Caco-2 (cell line): ENCODE results near the gene SYT1. TPM values are rescaled to one million over a fixed set of nuclear protein-coding genes. Genes with fewer than 3 reads are reported as not detected.

Experiments used
- BruUV-seq: library from RNA; stranded (reverse); fragments of 400-500 nt; replicated peaks from 2 replicates; lab custom pipeline; 2021; lab: Mats Ljungman, UMichigan
- CTCF ChIA-PET: fragments of 300-600 bp; sonication (Branson Sonifier 250); formaldehyde crosslinking; loops from one replicate; lab custom pipeline; 2022; ENCODE audit warnings: antibody characterized with exemption; lab: Charles Lee
- POLR2A ChIA-PET: fragments of 300-600 bp; sonication (Branson Sonifier 250); formaldehyde crosslinking; loops from one replicate; lab custom pipeline; 2022; ENCODE audit warnings: antibody characterized with exemption; lab: Charles Lee
- DNase-seq, 2 experiments: peaks; one replicate each; pipeline versions ENCODE4 v3.0.0 to v3.0.0-alpha.2; 2020 to 2022
- H3K27me3 ChIP-seq: replicated peaks from 2 replicates; pipeline ENCODE4 v1.6.0; 2011; ENCODE audit warnings: low read length; ENCODE audit not compliant: control insufficient read depth, insufficient read depth
- H3K36me3 ChIP-seq: 2 replicates; pipeline ENCODE4 v1.5.1; 2011; ENCODE audit warnings: low read length; ENCODE audit not compliant: control insufficient read depth, insufficient read depth
- H3K4me1 ChIP-seq: fragments of 250-450 bp; sonication (Bioruptor Pico); 2 replicates; pipeline ENCODE4 v1.5.1; 2020; ENCODE audit warnings: mild to moderate bottlenecking
- H3K4me3 ChIP-seq: 2 replicates; pipeline ENCODE4 v1.5.1; 2011; ENCODE audit warnings: low read depth, mild to moderate bottlenecking, control low read depth, low read length
- H3K9me3 ChIP-seq: fragments of 250-450 bp; sonication (Bioruptor Pico); 2 replicates; pipeline ENCODE4 v1.5.1; 2020; ENCODE audit warnings: mild to moderate bottlenecking, moderate library complexity
- H3K27ac Mint-ChIP-seq: one replicate; pipeline ENCODE4 v1.8.0; 2022; ENCODE audit warnings: mixed read lengths; ENCODE audit not compliant: unreplicated experiment
- H3K27me3 Mint-ChIP-seq: one replicate; pipeline ENCODE4 v1.8.0; 2022; ENCODE audit warnings: mixed read lengths; ENCODE audit not compliant: insufficient read depth, unreplicated experiment
- H3K36me3 Mint-ChIP-seq: one replicate; pipeline ENCODE4 v1.8.0; 2022; ENCODE audit warnings: mild to moderate bottlenecking, mixed read lengths; ENCODE audit not compliant: insufficient read depth, unreplicated experiment
- H3K4me1 Mint-ChIP-seq: one replicate; pipeline ENCODE4 v1.8.0; 2022; ENCODE audit warnings: low read depth, mixed read lengths; ENCODE audit not compliant: unreplicated experiment
- H3K4me3 Mint-ChIP-seq: one replicate; pipeline ENCODE4 v1.8.0; 2022; ENCODE audit warnings: mild to moderate bottlenecking, moderate library complexity, mixed read lengths; ENCODE audit not compliant: unreplicated experiment
- H3K9me3 Mint-ChIP-seq: one replicate; pipeline ENCODE4 v1.8.0; 2022; ENCODE audit warnings: mixed read lengths; ENCODE audit not compliant: unreplicated experiment
- CTCF ChIP-seq, 2 experiments: fragments of 200-600 bp in 1 of 2; IDR thresholded peaks; 1 replicate in 1 of 2; 2 replicates in 1 of 2; pipeline versions ENCODE4 v1.5.1 to v1.8.0; 2011 to 2022; ENCODE audit warnings: antibody characterized with exemption in 1 of 2, control low read depth in 1 of 2, inconsistent platforms in 1 of 2, low read depth in 1 of 2, low read length in 1 of 2, mild to moderate bottlenecking in 1 of 2, moderate library complexity in 1 of 2; ENCODE audit not compliant: insufficient read depth in 1 of 2, severe bottlenecking in 1 of 2, unreplicated experiment in 1 of 2
- intact Hi-C: fragments of 100-400 bp; cut with micrococcal nuclease; formaldehyde crosslinking; loops from one replicate; pipeline ENCODE4 v1.10.0; 2022; ENCODE audit not compliant: unreplicated experiment
- total RNA-seq: library from RNA; stranded (reverse); gene quantifications from 2 replicates; pipeline ENCODE4 v1.2.3, GENCODE V29; 2022

Gene SYT1
- total RNA-seq, 1 experiment from 2014 or later = 0.39 TPM

GRCh38 chr12:78886719-78887407 lies 22.3 kb downstream of the SYT1 start:
- no peak overlapping the region for H3K27ac Mint-ChIP-seq
- Histone ChIP-seq H3K4me3 (no peak overlapping the region), H3K36me3 (no peaks in the 10 kb centered on the region), H3K27me3 (no peaks in the 10 kb centered on the region), H3K9me3 (no peaks in the 10 kb centered on the region), H3K4me1 (no peaks in the 10 kb centered on the region)
- H3K9me3 Mint-ChIP-seq = no peaks in the 10 kb centered on the region
- DNase-seq = no peak
- POLR2A ChIA-PET = no interaction called here
- BruUV-seq = no TSS peak
- H3K4me3 Mint-ChIP-seq = no peak overlapping the region
- intact Hi-C loops = no loop called here
- H3K27me3 Mint-ChIP-seq = no peaks in the 10 kb centered on the region
- TF ChIP-seq CTCF (IDR thresholded peaks at IDR 0.05; ENCODE audit: insufficient read depth in 1 of 2, low read depth in 1 of 2, low read length in 1 of 2, severe bottlenecking in 1 of 2, unreplicated experiment in 1 of 2) = no peak
- H3K36me3 Mint-ChIP-seq = no peaks in the 10 kb centered on the region
- H3K4me1 Mint-ChIP-seq = no peaks in the 10 kb centered on the region
- CTCF ChIA-PET = no interaction called here

GRCh38 chr12:78887444-78887843 lies 22.9 kb downstream of the SYT1 start:
- no peaks in the 10 kb centered on the region for H3K9me3 Mint-ChIP-seq
- no peak overlapping the region for H3K4me3 Mint-ChIP-seq
- no peaks in the 10 kb centered on the region for H3K36me3 Mint-ChIP-seq
- TF ChIP-seq CTCF (IDR thresholded peaks at IDR 0.05; ENCODE audit: insufficient read depth in 1 of 2, low read depth in 1 of 2, low read length in 1 of 2, severe bottlenecking in 1 of 2, unreplicated experiment in 1 of 2) = no peak
- ChIA-PET POLR2A (no interaction called here), CTCF (no interaction called here)
- no peaks in the 10 kb centered on the region for H3K36me3 ChIP-seq
- intact Hi-C loops = no loop called here
- no peaks in the 10 kb centered on the region for H3K4me1 ChIP-seq
- H3K4me1 Mint-ChIP-seq = no peaks in the 10 kb centered on the region
- no peak for DNase-seq
- no peaks in the 10 kb centered on the region for H3K27me3 Mint-ChIP-seq
- no TSS peak for BruUV-seq
- H3K27ac Mint-ChIP-seq = no peak overlapping the region
- H3K9me3 ChIP-seq = no peaks in the 10 kb centered on the region
- H3K4me3 ChIP-seq = no peak overlapping the region
- H3K27me3 ChIP-seq = no peaks in the 10 kb centered on the region

GRCh38 chr12:78888568-78888967 lies 24.0 kb downstream of the SYT1 start:
- ChIA-PET CTCF (no interaction called here), POLR2A (no interaction called here)
- Histone ChIP-seq H3K27me3 (no peaks in the 10 kb centered on the region), H3K4me1 (no peaks in the 10 kb centered on the region), H3K36me3 (no peaks in the 10 kb centered on the region), H3K4me3 (no peak overlapping the region), H3K9me3 (no peaks in the 10 kb centered on the region)
- no peak overlapping the region for H3K27ac Mint-ChIP-seq
- no TSS peak for BruUV-seq
- H3K9me3 Mint-ChIP-seq = no peaks in the 10 kb centered on the region
- TF ChIP-seq CTCF (IDR thresholded peaks at IDR 0.05; ENCODE audit: insufficient read depth in 1 of 2, low read depth in 1 of 2, low read length in 1 of 2, severe bottlenecking in 1 of 2, unreplicated experiment in 1 of 2) = no peak
- H3K4me3 Mint-ChIP-seq = no peak overlapping the region
- no peaks in the 10 kb centered on the region for H3K4me1 Mint-ChIP-seq
- H3K36me3 Mint-ChIP-seq = no peaks in the 10 kb centered on the region
- no peak for DNase-seq
- intact Hi-C loops = no loop called here
- H3K27me3 Mint-ChIP-seq = no peaks in the 10 kb centered on the region
